Psoas muscle (tissue), 8 donors: ENCODE results near the gene MYO1E. TPM values are rescaled to one million over a fixed set of nuclear protein-coding genes. Genes with fewer than 3 reads are reported as not detected.

Experiments
- ATAC-seq, 4 donors: fragments of 200-7000 bp; cut with Tn5 transposase; one replicate each; pipeline ENCODE4 v1.9.1; 2020; ENCODE audit warnings: moderate library complexity in 3 of 4, mild to moderate bottlenecking in 2 of 4
- DNase-seq, 2 donors: peaks; one replicate each; pipeline ENCODE4 v3.0.0-alpha.2; 2020
- H3K27ac ChIP-seq: fragments of 200-600 bp; one replicate; pipeline ENCODE4 v1.8.0; 2022
- H3K27me3 ChIP-seq, 3 donors: fragments of 200-600 bp in 1 of 3; one replicate each; pipeline versions ENCODE4 v1.6.1 to v1.8.0; 2013 to 2022; ENCODE audit warnings: low read length in 2 of 3, mild to moderate bottlenecking in 2 of 3, moderate library complexity in 1 of 3; ENCODE audit not compliant: insufficient read depth in 3 of 3
- H3K36me3 ChIP-seq, 2 donors: fragments of 200-600 bp in 1 of 2; one replicate each; pipeline versions ENCODE4 v1.6.1 to v1.8.0; 2013 to 2022; ENCODE audit warnings: low read depth in 1 of 2, mild to moderate bottlenecking in 1 of 2, moderate library complexity in 1 of 2; ENCODE audit not compliant: insufficient read depth in 1 of 2
- H3K4me1 ChIP-seq: fragments of 200-600 bp; one replicate; pipeline ENCODE4 v1.8.0; 2022
- H3K4me3 ChIP-seq: fragments of 200-600 bp; one replicate; pipeline ENCODE4 v1.8.0; 2022; ENCODE audit warnings: mild to moderate bottlenecking
- H3K9me3 ChIP-seq: fragments of 200-600 bp; one replicate; pipeline ENCODE4 v1.8.0; 2022
- WGBS, 3 donors: extraction: QIAGEN DNeasy Blood & Tissue Kit; methylation state at CpG; one replicate each; pipeline versions ENCODE4 v1.1.6 to v1.1.7; 2013; 5-methylcytosine and 5-hydroxymethylcytosine counted together
- intact Hi-C, 2 donors: fragments of 100-400 bp; cut with DNase I; formaldehyde crosslinking; loops; one replicate each; pipeline versions ENCODE4 v1.11.0 to v1.14.2; 2022
- long read RNA-seq, 2 donors: library from polyadenylated mRNA; unstranded; transcript quantifications; one replicate each; pipeline ENCODE4 v2.0.0, GENCODE V29; 2021
- polyA plus RNA-seq, 3 donors: library from polyadenylated mRNA; stranded (reverse); fragments of 200-250 nt; gene quantifications; one replicate each; pipeline ENCODE4 v1.2.3, GENCODE V29; 2013
- total RNA-seq, 4 donors: library from RNA; stranded (reverse); fragmentation: NEBNext Ultra II Directional in 2 of 4; extraction: Animal tissue kit (Norgen Biotek cat#: 25700) in 2 of 4; gene quantifications; one replicate each; pipeline versions ENCODE4 v1.2.1 to v1.2.4, GENCODE V29; 2021 to 2023
- TF ChIP-seq, protein P1 (sequence below): fragments of 200-600 bp; IDR thresholded peaks from one replicate; pipeline ENCODE4 v1.8.0; 2022; ENCODE audit warnings: antibody characterized with exemption
- donor health status: healthy with polysubstance abuse.
- donor health status: DM: no; HTN: no; CAD: no; lungs with moderate emphysema.
- donor health status: Bipolar disorder and iron deficiency.
- donor health status: healthy.
- donor health status: DM: yes; HTN: yes; CAD: no.
- donor health status: DM: no; HTN: no; CAD: no.
- donor health status: DM: no; HTN: no; CAD: no.
- donor health status: DM: yes; HTN: yes; CAD: no.

Gene MYO1E
- 10 to 100 TPM; 26.3 to 53.7 (median 38.2) TPM for total RNA-seq
- polyA plus RNA-seq: 10 to 100 TPM in 2 of 3 donors, 1 to 10 TPM in 1; 10.0 to 13.8 (median 10.7) TPM
- long read RNA-seq, donor 1, full-length matches to known transcripts: 2 of 7 reads
- long read RNA-seq, donor 1, partial matches to known transcripts: 4 of 7 reads
- long read RNA-seq, donor 1, other reads (novel, unspliced or antisense): 1 of 7 reads
- long read RNA-seq, donor 2, full-length matches to known transcripts: 7 of 21 reads
- long read RNA-seq, donor 2, partial matches to known transcripts: 7 of 21 reads
- long read RNA-seq, donor 2, other reads (novel, unspliced or antisense): 7 of 21 reads

GRCh38 chr15:59372352-59373211, at the start of gene MYO1E:
TSS of gene MYO1E (minus strand) at chr15:59372871. CDS start at chr15:59372500, 371 bp downstream.
- ATAC-seq (peak; percentile 96 to 97 (median 96)), DNase-seq (peak; percentile 81 to 90)
- H3K4me1 ChIP-seq: peaks cover 6% of the 10 kb centered on the region
- no peaks in the 10 kb centered on the region for H3K36me3 ChIP-seq
- H3K4me3 ChIP-seq: peak within 1 kb of the TSS; percentile 81
- intact Hi-C loops: loop anchor here (5.0 to 10.0 kb wide), 4 partner anchors 65 to 128 kb away; partner anchors contain the start of gene FAM81A (in 1 of the 2)
- TF ChIP-seq, protein P1, sequence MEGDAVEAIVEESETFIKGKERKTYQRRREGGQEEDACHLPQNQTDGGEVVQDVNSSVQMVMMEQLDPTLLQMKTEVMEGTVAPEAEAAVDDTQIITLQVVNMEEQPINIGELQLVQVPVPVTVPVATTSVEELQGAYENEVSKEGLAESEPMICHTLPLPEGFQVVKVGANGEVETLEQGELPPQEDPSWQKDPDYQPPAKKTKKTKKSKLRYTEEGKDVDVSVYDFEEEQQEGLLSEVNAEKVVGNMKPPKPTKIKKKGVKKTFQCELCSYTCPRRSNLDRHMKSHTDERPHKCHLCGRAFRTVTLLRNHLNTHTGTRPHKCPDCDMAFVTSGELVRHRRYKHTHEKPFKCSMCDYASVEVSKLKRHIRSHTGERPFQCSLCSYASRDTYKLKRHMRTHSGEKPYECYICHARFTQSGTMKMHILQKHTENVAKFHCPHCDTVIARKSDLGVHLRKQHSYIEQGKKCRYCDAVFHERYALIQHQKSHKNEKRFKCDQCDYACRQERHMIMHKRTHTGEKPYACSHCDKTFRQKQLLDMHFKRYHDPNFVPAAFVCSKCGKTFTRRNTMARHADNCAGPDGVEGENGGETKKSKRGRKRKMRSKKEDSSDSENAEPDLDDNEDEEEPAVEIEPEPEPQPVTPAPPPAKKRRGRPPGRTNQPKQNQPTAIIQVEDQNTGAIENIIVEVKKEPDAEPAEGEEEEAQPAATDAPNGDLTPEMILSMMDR: no peak
- 0% methylated on average over 69 to 74 of the region's 74 CpGs for WGBS, 3 donors
- no peaks in the 10 kb centered on the region for H3K9me3 ChIP-seq
- H3K27me3 ChIP-seq: no peaks in the 10 kb centered on the region
- H3K27ac ChIP-seq: peak within 1 kb of the TSS; percentile 98

DNA sequence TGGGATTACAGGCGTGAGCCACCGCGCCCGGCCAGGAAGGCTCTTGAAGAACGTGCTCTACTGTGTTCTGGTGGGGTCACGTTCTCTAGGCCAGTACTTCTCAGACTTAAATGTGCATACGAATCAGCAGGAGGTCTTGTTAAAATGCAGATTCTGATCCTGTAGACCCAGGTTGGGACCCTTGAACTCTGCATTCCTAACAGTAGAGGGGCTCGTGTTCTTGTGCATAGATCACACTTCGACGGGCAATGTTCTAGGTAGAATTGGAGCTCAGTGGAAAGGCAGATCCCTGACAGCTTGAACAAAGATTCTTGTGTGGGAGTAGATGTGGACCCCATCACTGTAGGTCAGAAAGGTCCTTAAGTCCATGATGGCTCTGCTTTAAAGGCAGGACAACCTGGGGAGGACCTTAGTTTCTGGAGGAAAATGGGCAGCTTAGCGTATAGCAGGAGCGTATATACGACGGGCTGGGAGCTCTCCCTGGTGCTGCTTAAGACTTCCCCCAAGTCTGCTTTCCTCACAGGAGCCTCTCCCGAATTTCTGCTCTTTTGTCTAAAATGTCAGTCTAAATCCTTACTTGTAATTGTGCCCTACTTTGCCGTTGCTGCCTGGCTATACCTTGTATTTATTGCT, 48.4 kb upstream of the MYO1E start:
- Histone ChIP-seq H3K27ac (no peak overlapping the region), H3K9me3 (no peaks in the 10 kb centered on the region), H3K4me1 (no peaks in the 10 kb centered on the region), H3K27me3 (peaks cover 0 to 4% (median 2%) of the 10 kb centered on the region in 3 donors), H3K36me3 (no peaks in the 10 kb centered on the region), H3K4me3 (no peak overlapping the region)
- 34 to 38% (median 35%) methylated on average over 12 to 13 of the region's 16 CpGs for WGBS, 3 donors
- TF ChIP-seq, protein P1: no peak
- DNase-seq: no peak
- ATAC-seq: no peak
- intact Hi-C loops: no loop called here

DNA sequence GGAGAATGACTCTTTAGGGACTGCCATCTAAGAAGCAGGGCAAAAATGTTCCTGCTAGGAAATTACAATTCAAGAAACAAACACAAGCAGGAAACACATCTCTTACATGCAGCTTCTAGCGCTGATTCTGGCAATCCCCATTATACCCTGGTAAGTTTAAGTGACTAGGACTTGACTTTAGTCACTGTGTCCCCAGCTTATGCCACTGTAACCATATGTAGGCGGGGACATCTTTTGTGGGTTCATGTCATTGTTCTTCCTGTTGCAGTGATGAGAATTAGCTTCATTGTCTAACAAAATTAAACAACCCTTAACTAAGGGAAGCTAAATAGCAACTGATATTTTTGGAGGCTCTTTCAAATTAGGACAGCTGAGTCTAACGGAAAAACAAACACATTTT, 47.4 kb upstream of the MYO1E start:
- no peaks in the 10 kb centered on the region for H3K9me3 ChIP-seq
- DNase-seq (no peak), ATAC-seq (no peak)
- H3K4me1 ChIP-seq: no peaks in the 10 kb centered on the region
- WGBS, 3 donors: 74 to 86% (median 84%) methylated on average over 3 of the region's 3 CpGs
- peaks cover 0 to 7% (median 4%) of the 10 kb centered on the region in 3 donors for H3K27me3 ChIP-seq
- TF ChIP-seq, protein P1: no peak
- intact Hi-C loops: no loop called here
- H3K27ac ChIP-seq: no peak overlapping the region
- H3K36me3 ChIP-seq: no peaks in the 10 kb centered on the region
- H3K4me3 ChIP-seq: no peak overlapping the region

DNA sequence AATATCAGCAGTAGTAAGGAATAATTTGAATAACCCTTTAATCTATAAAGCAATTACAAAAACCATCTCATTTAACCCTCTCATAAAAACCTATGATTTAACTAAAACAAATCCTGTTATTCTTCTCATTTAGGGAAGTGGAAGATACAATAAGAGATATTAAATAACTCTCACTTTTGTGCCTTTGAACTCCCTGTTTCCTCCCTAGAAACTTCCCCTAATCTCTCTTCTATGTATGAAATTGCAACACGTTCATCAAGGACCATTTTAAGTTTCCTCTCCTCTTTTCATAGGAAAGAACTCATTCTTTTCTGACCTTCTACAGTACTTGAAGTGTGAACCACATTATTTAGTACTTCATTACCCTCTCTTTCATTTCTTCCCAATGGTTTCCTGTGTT, 46.5 kb upstream of the MYO1E start:
- Histone ChIP-seq H3K27me3 (peaks cover 0 to 7% (median 4%) of the 10 kb centered on the region in 3 donors), H3K4me1 (no peaks in the 10 kb centered on the region), H3K4me3 (no peak overlapping the region), H3K9me3 (no peaks in the 10 kb centered on the region), H3K36me3 (no peaks in the 10 kb centered on the region), H3K27ac (no peak overlapping the region)
- ATAC-seq (no peak), DNase-seq (no peak)
- TF ChIP-seq, protein P1: no peak
- intact Hi-C loops: no loop called here
- 72 to 77% (median 76%) methylated on average over 1 of the region's 1 CpG for whole genome bisulfite sequencing, 3 donors
